ENCODE measurements around the gene SPRY1. TPM values are rescaled to one million over a fixed set of nuclear protein-coding genes. Genes with fewer than 3 reads are reported as not detected.

SPRY1 gene
- total and polyA plus RNA-seq, 4 donors, result 11.1 to 20.3 (median 12.4) TPM

DNA sequence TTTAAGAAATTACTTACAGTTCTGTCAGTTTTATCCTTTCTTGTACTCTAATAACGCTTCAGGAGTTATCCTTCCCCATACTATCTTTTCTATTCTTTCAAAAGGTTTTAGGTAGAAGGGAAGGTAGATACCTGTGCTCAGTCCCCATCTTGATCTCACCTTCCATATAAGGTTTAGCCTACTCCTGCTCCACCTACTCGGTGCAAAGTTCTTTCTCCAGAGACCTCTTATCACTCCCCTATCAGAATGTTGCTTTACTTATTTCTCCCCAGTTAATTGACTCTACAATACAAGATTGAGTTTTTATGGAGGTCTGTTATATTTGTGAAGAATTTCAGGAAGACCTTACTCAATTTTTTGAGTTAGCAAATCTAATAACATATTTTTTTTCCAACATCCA lies 33.9 kb downstream of the SPRY1 start (continued):
- TF ChIP-seq, protein P1, sequence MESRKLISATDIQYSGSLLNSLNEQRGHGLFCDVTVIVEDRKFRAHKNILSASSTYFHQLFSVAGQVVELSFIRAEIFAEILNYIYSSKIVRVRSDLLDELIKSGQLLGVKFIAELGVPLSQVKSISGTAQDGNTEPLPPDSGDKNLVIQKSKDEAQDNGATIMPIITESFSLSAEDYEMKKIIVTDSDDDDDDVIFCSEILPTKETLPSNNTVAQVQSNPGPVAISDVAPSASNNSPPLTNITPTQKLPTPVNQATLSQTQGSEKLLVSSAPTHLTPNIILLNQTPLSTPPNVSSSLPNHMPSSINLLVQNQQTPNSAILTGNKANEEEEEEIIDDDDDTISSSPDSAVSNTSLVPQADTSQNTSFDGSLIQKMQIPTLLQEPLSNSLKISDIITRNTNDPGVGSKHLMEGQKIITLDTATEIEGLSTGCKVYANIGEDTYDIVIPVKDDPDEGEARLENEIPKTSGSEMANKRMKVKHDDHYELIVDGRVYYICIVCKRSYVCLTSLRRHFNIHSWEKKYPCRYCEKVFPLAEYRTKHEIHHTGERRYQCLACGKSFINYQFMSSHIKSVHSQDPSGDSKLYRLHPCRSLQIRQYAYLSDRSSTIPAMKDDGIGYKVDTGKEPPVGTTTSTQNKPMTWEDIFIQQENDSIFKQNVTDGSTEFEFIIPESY (IDR thresholded peaks at IDR 0.05), result no peak
- TF ChIP-seq HNF4A (conservative IDR thresholded peaks at IDR 0.05), result no peak

GRCh38 chr4:123433573-123433972 lies 37.0 kb downstream of the SPRY1 start:
- Histone ChIP-seq H3K4me3 (ENCODE audit: low read depth in 1 of 3, low read length in 3 of 3) (no peak overlapping the region), H3K27me3 (ENCODE audit: control insufficient read depth in 4 of 4, insufficient read depth in 4 of 4, low read length in 3 of 4) (no peaks in the 10 kb centered on the region), H3K9ac (ENCODE audit: low read depth in 1 of 2, low read length in 2 of 2) (no peak overlapping the region), H3K27ac (ENCODE audit: low read depth in 1 of 2, low read length in 2 of 2) (no peak overlapping the region), H3K36me3 (ENCODE audit: control insufficient read depth in 4 of 4, insufficient read depth in 3 of 4, low read depth in 1 of 4, low read length in 3 of 4) (no peaks in the 10 kb centered on the region), H3K9me3 (ENCODE audit: control insufficient read depth in 4 of 4, low read length in 3 of 4) (no peaks in the 10 kb centered on the region), H3K4me1 (ENCODE audit: control insufficient read depth in 4 of 4, insufficient read depth in 4 of 4, low read length in 3 of 4) (no peaks in the 10 kb centered on the region)
- TF ChIP-seq REST (IDR thresholded peaks at IDR 0.05) (no peak), RAD21 (IDR thresholded peaks at IDR 0.05) (no peak), HNF4A (conservative IDR thresholded peaks at IDR 0.05) (no peak), JUND (IDR thresholded peaks at IDR 0.05) (no peak), RXRA (IDR thresholded peaks at IDR 0.05) (no peak), EGR1 (IDR thresholded peaks at IDR 0.05; ENCODE audit: low read depth in 2 of 2) (no peak), ATF3 (IDR thresholded peaks at IDR 0.05) (no peak), FOXA1 (IDR thresholded peaks at IDR 0.05) (no peak), TAF1 (conservative IDR thresholded peaks at IDR 0.05) (no peak)
- 95% methylated on average over 7 of the region's 7 CpGs for WGBS
- no peak for DNase-seq (ENCODE audit: low spot score)

DNA sequence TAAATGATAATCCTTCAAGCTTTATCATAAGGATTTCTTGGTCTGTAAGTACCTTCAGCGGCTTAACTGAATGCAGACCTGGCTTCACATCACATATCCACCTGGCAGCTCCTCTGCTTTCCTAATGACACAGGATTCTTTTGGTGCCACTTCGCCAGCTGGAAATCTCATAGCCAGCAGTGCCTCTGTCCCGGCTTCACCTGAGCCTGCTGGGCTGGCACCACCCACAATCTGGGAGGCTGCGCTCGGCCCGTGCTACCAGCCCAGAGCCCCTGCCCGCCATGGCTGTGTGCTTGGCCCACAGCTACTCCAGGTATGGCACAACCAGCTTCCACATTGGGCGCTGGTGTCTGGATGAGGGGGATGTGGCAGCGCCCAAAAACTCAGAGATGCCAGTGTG lies 37.4 kb downstream of the SPRY1 start:
- TF ChIP-seq GABPA (IDR thresholded peaks at IDR 0.05 in 1 of 2, conservative IDR thresholded peaks at IDR 0.05 in 1 of 2), result no peak
- TF ChIP-seq JUND (IDR thresholded peaks at IDR 0.05), result no peak
- no peak for TF ChIP-seq RAD21 (IDR thresholded peaks at IDR 0.05)
- TF ChIP-seq, protein P1 (IDR thresholded peaks at IDR 0.05), result no peak
- TF ChIP-seq REST (IDR thresholded peaks at IDR 0.05), result no peak
- no peak for TF ChIP-seq HNF4G (IDR thresholded peaks at IDR 0.05)
- no peak for TF ChIP-seq RXRA (IDR thresholded peaks at IDR 0.05)
- no peak for TF ChIP-seq MAX (IDR thresholded peaks at IDR 0.05)
- TF ChIP-seq HNF4A (conservative IDR thresholded peaks at IDR 0.05), result no peak
- TF ChIP-seq, protein P2, sequence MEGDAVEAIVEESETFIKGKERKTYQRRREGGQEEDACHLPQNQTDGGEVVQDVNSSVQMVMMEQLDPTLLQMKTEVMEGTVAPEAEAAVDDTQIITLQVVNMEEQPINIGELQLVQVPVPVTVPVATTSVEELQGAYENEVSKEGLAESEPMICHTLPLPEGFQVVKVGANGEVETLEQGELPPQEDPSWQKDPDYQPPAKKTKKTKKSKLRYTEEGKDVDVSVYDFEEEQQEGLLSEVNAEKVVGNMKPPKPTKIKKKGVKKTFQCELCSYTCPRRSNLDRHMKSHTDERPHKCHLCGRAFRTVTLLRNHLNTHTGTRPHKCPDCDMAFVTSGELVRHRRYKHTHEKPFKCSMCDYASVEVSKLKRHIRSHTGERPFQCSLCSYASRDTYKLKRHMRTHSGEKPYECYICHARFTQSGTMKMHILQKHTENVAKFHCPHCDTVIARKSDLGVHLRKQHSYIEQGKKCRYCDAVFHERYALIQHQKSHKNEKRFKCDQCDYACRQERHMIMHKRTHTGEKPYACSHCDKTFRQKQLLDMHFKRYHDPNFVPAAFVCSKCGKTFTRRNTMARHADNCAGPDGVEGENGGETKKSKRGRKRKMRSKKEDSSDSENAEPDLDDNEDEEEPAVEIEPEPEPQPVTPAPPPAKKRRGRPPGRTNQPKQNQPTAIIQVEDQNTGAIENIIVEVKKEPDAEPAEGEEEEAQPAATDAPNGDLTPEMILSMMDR (IDR thresholded peaks at IDR 0.05; ENCODE audit: low read depth, low read length, missing input control), result no peak
- no peak for TF ChIP-seq FOXA2 (IDR thresholded peaks at IDR 0.05)
- Histone ChIP-seq H3K27ac (ENCODE audit: low read depth in 1 of 2, low read length in 2 of 2) (no peak overlapping the region), H3K9me3 (ENCODE audit: control insufficient read depth in 4 of 4, low read length in 3 of 4) (no peaks in the 10 kb centered on the region), H3K27me3 (ENCODE audit: control insufficient read depth in 4 of 4, insufficient read depth in 4 of 4, low read length in 3 of 4) (no peaks in the 10 kb centered on the region), H3K4me1 (ENCODE audit: control insufficient read depth in 4 of 4, insufficient read depth in 4 of 4, low read length in 3 of 4) (no peaks in the 10 kb centered on the region), H3K4me3 (ENCODE audit: low read depth in 1 of 3, low read length in 3 of 3) (no peak overlapping the region), H3K36me3 (ENCODE audit: control insufficient read depth in 4 of 4, insufficient read depth in 3 of 4, low read depth in 1 of 4, low read length in 3 of 4) (no peaks in the 10 kb centered on the region), H3K9ac (ENCODE audit: low read depth in 1 of 2, low read length in 2 of 2) (no peak overlapping the region)
- 96% methylated on average over 9 of the region's 9 CpGs for WGBS
- DNase-seq (ENCODE audit: low spot score), result no peak

Measured in liver (tissue), 9 donors.